ENCODE data around the gene ELAVL4.

DNA sequence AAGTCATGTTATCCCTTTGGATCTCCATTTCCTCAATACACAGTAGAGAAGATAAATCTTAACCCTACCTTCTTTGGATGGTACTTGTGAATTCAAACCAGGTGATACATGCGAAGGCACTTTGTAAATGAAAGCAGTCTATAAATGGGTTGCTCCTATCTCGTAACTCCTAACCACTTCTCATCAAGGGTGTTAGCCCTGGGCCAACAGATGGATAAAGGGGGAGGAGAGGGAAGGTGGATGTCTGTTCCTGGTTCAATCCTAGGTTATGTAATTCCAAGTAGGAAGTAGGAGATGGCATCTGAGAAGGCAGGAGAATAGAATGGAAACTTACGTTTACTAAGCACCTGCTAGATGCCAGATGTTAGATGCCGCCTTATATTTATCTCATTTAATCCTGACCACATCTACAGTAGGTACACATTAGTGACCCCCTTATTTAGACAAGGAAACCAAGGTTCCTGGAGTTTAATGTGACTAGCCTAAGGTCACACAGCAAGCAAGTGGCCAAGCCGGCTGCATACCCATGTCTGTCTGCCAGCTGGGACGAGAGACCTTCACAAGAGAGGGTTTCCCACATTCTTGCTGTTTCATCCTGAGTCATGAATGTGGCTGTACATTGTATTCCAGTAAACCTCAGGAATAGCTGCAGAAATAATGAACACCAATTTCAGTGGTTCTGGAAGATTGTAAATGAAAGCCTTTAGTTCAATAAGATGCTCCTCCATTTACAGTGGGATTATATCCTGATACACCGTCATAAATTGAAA lies 47.7 kb downstream of the ELAVL4 start:
- TF ChIP-seq EP300 (IDR thresholded peaks at IDR 0.05) = no peak
- TF ChIP-seq, protein P1, sequence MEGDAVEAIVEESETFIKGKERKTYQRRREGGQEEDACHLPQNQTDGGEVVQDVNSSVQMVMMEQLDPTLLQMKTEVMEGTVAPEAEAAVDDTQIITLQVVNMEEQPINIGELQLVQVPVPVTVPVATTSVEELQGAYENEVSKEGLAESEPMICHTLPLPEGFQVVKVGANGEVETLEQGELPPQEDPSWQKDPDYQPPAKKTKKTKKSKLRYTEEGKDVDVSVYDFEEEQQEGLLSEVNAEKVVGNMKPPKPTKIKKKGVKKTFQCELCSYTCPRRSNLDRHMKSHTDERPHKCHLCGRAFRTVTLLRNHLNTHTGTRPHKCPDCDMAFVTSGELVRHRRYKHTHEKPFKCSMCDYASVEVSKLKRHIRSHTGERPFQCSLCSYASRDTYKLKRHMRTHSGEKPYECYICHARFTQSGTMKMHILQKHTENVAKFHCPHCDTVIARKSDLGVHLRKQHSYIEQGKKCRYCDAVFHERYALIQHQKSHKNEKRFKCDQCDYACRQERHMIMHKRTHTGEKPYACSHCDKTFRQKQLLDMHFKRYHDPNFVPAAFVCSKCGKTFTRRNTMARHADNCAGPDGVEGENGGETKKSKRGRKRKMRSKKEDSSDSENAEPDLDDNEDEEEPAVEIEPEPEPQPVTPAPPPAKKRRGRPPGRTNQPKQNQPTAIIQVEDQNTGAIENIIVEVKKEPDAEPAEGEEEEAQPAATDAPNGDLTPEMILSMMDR (IDR thresholded peaks at IDR 0.05) = no peak
